ENCODE data around the gene ARNT2.
A peak's percentile ranks its signal among the peaks of the same experiment; 100 is the strongest.

The ARNT2 gene

GRCh38 chr15:80442728-80443403, 38.7 kb downstream of the ARNT2 start:
- no peak for DNase-seq (ENCODE audit: low read depth)
- no peak for TF ChIP-seq CTCF (IDR thresholded peaks at IDR 0.05; ENCODE audit: low read depth, low read length, missing control alignments)
- in situ Hi-C loops (cut with HindIII; ENCODE audit: low sequenced_read_pairs) = no loop called here
- H3K4me3 ChIP-seq (ENCODE audit: low read depth, low read length) = no peak overlapping the region

GRCh38 chr15:80444680-80445251, 40.6 kb downstream of the ARNT2 start:
- no peak overlapping the region for H3K4me3 ChIP-seq (ENCODE audit: low read depth, low read length)
- DNase-seq (ENCODE audit: low read depth) = no peak
- no peak for TF ChIP-seq CTCF (IDR thresholded peaks at IDR 0.05; ENCODE audit: low read depth, low read length, missing control alignments)
- in situ Hi-C loops (cut with HindIII; ENCODE audit: low sequenced_read_pairs) = no loop called here

GRCh38 chr15:80445300-80446041, 41.3 kb downstream of the ARNT2 start:
- TF ChIP-seq CTCF (IDR thresholded peaks at IDR 0.05; ENCODE audit: low read depth, low read length, missing control alignments) = no peak
- H3K4me3 ChIP-seq (ENCODE audit: low read depth, low read length) = no peak overlapping the region
- in situ Hi-C loops (cut with HindIII; ENCODE audit: low sequenced_read_pairs) = no loop called here
- no peak for DNase-seq (ENCODE audit: low read depth)

GRCh38 chr15:80447077-80447476, 42.9 kb downstream of the ARNT2 start:
- no peak overlapping the region for H3K4me3 ChIP-seq (ENCODE audit: low read depth, low read length)
- DNase-seq (ENCODE audit: low read depth) = no peak
- TF ChIP-seq CTCF (IDR thresholded peaks at IDR 0.05; ENCODE audit: low read depth, low read length, missing control alignments) = no peak
- in situ Hi-C loops (cut with HindIII; ENCODE audit: low sequenced_read_pairs) = no loop called here

- in situ Hi-C loops (cut with HindIII; ENCODE audit: low sequenced_read_pairs) = no loop called here
- no peak for DNase-seq (ENCODE audit: low read depth)
- TF ChIP-seq CTCF (IDR thresholded peaks at IDR 0.05; ENCODE audit: low read depth, low read length, missing control alignments) = no peak
- H3K4me3 ChIP-seq (ENCODE audit: low read depth, low read length) = no peak overlapping the region
These were observed 45.6 kb downstream of the ARNT2 start for GRCh38 chr15:80449825-80450224.

GRCh38 chr15:80450811-80451321, 46.7 kb downstream of the ARNT2 start:
- peak; percentile 8 for TF ChIP-seq CTCF (IDR thresholded peaks at IDR 0.05; ENCODE audit: low read depth, low read length, missing control alignments)
- peak; percentile 95 for DNase-seq (ENCODE audit: low read depth)
- in situ Hi-C loops (cut with HindIII; ENCODE audit: low sequenced_read_pairs) = no loop called here
- H3K4me3 ChIP-seq (ENCODE audit: low read depth, low read length) = no peak overlapping the region

Data from astrocyte of the cerebellum (primary cell).